GM19328 (cell line): ENCODE results near the gene CACNA1A.
"Not testable (repeated sequence)": the region's sequence is repeated elsewhere in the genome, so short reads cannot be mapped to it uniquely, and the experiment has no call there.

Experiments
- ATAC-seq: cut with Tn5 transposase; IDR thresholded peaks from one replicate; pipeline ENCODE4 v1.9.1; 2021; ENCODE audit warnings: mild to moderate bottlenecking, moderate library complexity; ENCODE audit not compliant: unreplicated experiment

Gene CACNA1A

GRCh38 chr19:13282486-13283065, 223.7 kb downstream of the CACNA1A start:
- no peak for ATAC-seq

DNA sequence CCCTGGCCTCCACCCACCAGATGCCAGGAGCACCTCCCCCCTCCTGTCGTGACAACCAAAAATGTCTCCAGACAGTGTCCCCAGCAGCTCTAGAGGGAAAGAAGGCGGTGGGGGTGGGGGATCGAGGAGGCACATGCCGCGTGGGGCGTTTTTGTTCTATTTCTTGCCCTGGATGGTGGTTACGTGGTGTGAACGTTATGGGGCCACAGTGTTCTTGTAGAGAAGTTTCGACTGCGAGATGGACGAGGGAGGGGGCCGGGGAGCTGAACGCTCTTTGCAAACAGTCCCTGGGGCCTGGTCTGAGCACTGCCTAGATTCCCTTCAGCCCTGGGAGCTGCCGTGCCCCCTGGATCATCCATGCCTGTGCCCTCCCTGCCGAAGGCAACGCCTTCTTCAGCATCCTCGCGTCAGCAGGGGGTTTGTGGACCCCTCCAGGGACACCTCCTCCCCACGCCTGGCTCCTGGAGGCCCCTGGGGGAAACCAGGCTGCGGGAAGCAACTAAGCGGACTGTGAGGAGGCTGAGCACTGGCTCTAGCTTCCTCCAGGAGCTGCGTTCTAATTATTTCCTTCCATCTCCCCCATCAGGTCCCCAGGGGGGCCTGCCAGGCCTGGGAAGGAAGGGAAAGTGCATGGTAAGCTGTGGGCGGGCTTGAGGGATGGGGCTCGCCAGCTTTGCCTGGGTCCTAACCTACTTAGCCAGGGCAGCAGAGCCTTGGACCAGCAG, 224.6 kb downstream of the CACNA1A start:
- ATAC-seq, result no peak

GRCh38 chr19:13277104-13277809, 229.0 kb downstream of the CACNA1A start:
- no peak for ATAC-seq

DNA sequence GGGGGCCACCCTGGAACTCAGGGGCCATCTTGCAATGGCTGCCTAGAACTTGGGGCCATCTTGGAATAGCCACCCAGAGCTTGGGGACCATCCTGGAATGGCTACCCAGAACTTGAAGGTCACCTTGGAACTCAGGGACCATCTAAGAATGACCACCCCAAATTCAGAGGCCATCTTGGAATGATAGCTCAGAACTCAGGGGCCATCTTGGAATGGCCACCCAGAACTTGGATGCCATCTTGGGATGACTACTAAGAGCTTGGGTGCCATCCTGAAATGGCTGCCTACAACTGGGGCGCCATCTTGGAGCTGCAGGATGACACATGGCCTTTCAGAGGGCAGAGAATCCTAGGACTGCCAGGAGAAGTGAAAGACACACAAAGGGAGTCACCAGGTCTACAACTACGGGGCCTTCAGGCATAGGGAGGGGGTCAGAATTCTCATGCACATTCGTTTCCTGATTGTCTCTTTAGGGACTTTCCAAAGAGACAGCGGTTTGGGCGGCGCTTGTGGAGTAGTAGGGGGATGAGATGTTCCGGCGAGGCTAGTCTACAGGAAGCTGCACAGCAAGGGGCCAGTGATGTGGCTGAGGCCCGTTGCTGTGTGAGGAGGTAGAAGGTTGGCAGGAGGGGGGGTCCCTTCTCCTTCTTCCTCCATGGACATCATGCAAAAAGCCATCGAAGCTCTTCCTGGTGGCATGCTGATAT, 231.1 kb downstream of the CACNA1A start:
- ATAC-seq, result no peak

DNA sequence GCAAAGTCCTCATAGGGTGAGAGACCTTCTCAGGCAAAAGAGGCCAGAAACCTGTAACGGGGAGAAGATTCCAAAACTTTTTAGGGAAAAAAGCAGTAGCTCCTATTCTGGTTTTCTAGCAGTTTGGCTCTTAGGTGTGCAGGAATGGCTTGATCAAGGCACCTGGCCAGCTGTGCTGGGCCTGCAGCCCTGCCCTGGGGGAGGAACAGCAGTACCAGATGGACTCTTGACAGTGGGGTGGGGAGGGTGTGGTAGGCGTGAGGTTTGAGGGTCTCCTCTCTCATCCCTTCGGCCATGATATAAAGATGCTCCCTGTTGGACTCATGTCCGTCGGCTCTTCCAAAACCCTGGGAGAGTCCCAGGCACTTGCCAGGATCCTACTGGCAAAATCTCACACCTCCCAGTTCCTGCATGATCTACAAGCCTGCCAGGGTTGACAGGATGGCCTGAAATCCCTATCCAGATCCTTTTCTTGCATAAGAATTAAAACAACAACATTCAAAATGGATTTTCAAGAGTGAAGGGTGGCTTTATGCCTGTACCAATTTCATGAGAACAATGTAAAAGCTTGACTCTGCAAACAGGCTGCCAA, 235.7 kb downstream of the CACNA1A start:
- no peak for ATAC-seq

GRCh38 chr19:13269348-13269747, 236.9 kb downstream of the CACNA1A start:
- no peak for ATAC-seq

GRCh38 chr19:13267889-13268288, 238.4 kb downstream of the CACNA1A start:
- ATAC-seq, result no peak

DNA sequence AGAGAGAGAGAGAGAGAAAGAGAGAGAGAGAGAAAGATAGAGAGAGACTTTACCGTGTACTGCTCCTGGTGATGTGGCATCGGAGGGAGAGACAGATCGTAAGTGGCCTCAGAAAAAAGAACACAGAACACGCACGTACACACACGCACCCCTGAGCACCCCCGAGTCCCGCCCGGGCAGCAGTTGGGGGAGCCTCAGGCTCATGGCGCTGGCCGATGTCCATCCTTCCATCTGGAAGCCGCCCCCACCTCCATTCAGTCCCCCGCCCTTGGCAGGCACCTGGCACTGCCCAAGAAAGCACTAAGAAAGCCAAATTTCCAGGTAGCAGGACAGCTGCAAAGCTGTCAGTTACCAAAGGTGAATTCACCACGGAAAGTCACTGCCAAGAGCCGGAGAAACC, 239.1 kb downstream of the CACNA1A start:
- ATAC-seq, result no peak

GRCh38 chr19:13262450-13262849, 243.8 kb downstream of the CACNA1A start:
- no peak for ATAC-seq

- ATAC-seq, result no peak
Measured at GRCh38 chr19:13260883-13261653, 245.2 kb downstream of the CACNA1A start.

DNA sequence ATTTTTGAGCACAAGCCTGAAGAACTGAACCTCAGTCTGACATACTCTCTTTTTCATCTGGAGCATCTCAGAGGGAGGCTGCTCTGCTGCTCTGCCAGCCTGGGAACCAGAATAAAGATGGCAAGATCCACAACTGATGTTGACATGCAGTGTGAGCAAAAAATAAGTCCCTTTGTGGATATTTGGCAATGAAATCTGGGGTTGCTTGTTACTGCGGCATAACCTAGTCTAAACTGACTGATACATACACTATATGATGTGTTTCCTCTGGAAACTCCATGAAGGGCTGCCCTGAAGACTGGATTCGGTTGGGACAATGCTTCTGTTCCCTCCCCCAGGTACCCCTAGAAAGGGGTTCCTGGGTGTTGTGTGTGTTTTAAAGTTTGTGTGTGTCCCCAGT, 249.4 kb downstream of the CACNA1A start:
- ATAC-seq, result no peak

DNA sequence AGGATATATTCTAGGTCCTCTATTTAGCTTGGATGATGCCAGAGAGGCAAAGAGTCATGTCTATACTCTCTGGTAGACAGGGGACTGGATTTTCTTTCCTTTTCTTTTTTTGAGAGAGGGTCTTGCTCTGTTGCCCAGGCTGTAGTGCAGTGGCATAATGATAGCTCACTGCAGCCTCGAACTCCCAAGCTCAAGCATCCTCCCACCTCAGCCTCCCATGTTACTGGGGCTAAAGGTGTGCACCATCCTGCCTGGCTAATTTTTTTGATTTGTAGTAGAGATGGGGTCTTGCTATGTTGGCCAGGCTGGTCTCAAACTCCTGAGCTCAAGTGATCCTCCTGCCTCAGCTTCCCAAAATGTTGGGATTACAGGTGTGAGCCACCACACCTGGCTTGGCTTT, 249.9 kb downstream of the CACNA1A start:
- not testable (repeated sequence) for ATAC-seq

DNA sequence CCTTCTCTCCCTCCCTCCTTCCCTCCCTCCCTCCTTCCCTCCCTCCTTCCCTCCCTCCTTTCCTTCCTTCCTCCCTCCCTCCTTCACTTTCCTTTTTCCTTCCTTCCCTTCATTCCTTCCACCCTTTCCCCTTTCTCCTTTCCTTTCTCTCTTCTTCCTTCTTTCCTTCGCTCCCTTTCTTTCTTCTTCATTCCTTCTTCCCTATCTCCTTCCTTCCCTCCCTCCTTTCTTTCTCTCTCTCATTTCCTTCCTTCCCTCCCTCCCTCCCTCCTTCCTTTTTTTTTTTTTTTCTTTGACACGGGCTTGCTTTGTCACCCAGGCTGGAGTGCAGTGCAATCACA, 250.6 kb downstream of the CACNA1A start:
- ATAC-seq, result no peak

DNA sequence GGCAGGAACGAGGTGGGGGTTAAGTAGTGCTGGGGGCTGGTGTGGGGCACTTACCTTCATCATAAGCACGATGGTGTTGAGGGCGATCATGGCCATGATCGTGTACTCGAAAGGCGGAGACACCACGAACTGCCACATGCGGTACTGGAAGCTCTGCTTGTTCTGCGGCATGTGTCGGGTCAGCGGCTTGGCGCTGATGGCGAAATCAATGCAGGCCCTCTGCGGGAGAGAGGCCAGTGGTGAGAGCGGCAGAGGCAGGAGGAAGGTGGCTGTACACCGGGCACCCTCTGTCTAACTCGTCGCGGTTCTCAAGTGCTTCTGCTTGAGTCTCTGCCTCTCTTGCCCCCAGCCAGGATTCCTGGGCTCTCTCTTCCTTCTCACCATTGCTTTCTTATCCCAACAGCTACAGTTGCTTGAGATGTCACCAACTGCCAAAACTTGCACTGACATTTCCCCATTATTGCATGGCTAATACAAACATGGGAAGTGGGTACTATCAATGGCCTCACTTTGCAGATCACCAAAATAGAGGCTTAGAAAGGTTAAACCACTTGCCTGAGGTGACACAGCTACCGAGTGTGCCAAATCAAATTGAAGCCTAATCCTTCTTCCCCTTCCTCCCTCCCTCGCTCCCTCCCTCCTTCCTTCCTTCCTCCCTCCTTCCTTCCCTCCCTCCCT, 251.1 kb downstream of the CACNA1A start:
- ATAC-seq, result no peak

GRCh38 chr19:13252569-13253335, 253.5 kb downstream of the CACNA1A start:
- ATAC-seq, result no peak

- no peak for ATAC-seq
Measured at GRCh38 chr19:13244920-13245319, 261.4 kb downstream of the CACNA1A start.

DNA sequence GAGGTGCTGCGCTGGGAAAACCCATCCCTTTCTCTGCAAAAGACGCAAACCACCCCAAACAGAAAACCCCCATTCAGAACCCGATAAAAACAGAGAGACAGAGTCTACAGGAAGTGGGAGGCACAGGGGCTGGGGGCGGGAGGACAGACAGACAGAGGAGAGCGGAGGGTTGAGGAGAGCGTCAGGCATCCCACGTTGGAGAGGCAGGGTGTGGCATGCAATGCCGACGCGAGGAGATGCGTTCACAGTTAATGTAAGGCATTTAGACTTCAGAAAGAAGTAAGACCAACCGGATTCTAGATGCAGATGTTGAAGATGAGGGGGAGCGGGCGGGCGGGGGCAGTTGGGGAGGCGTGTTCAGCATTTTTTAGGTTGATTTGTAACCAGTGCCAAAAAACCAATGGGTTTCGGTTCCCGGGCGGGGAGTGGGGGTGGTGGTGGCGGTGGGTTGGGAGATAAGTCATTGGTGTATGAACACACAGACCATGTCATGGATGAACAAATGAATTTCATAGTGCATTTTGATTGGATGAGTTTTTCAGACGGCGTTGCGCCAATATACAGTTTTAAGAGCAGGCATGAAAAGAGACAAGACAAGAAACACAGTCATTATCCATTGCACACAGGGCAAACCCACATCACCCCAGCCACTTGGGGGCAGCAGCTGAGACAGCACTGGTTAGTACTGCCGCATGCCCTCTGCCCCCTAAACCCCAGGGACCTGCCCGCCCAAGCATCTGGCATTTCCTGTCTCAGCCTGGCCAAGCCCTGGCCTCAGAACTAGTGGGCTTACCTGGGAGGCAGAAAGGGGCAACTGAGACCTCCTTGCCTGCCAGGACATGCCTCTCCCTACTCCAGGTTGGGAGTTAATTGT, 264.8 kb downstream of the CACNA1A start:
- no peak for ATAC-seq

DNA sequence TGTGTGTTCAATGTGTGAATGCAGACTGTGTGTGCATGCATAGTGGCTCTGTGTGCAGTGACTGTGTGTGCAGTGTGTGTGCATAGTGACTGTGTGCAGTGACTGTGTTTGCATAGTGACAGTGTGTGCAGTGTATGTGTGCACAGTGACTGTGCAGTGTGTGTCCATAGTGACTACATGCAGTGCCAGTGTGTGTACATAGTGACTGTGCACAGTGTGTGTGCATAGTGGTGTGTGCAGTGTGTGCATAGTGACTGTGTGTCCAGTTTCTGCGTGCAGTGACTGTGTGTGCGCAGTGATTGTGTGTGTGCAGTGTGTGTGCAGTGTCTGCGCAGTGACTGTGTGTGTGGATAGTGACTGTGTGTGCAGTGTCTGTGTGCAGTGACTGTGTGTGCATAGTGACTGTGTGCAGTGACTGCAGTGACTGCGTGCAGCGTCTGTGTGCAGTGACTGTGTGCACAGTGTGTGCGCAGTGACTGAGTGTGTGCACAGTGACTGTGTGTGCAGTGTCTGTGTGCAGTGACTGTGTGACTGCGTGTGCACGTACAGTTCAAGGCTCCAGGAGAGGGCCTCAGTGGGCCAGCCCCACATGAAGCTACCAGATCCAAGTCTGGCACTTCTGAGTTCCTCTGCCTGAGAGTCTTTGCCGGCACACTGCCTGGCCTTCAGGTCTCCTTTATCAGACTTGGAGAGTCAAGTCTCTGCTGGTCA, 265.8 kb downstream of the CACNA1A start:
- no peak for ATAC-seq
